ENCODE data around the gene CD83.
"Not testable (repeated sequence)": the region's sequence is repeated elsewhere in the genome, so short reads cannot be mapped to it uniquely, and the experiment has no call there.

The CD83 gene

DNA sequence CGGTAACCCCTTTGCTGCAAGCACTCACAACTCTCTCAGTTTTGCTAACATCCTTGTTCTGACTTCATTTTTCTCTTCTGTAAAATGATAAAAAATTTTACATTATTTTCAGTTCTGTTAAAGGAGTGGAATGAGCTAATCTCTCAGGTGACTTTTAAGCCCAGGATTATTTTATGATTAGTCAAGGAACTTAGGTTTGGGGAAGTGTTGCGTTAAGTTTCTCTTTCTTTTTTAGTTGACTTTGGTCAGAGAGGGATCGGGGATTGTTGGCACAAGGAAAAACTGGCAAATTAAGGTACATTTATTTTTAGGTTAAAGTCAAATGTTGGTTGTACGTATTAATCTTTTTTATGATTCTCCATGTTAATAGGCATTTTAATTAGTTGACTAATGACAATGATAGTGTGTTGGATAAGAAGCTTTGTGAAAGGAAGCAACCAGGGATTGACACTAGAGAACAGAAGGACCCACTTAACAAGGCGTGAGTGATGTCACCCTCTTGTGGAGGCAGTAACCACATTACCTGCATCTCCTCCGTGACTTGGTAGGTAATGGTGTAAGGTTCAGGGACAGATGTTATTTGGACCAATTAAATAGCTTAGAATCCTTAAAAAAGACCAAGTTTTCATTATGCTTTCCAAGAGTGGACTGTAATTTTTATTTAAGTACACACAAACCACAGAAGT lies 31.6 kb downstream of the CD83 start:
- no peak for DNase-seq (ENCODE audit: low spot score)

- DNase-seq (ENCODE audit: low spot score): no peak
Observed at GRCh38 chr6:14149739-14150130, 32.2 kb downstream of the CD83 start.

DNA sequence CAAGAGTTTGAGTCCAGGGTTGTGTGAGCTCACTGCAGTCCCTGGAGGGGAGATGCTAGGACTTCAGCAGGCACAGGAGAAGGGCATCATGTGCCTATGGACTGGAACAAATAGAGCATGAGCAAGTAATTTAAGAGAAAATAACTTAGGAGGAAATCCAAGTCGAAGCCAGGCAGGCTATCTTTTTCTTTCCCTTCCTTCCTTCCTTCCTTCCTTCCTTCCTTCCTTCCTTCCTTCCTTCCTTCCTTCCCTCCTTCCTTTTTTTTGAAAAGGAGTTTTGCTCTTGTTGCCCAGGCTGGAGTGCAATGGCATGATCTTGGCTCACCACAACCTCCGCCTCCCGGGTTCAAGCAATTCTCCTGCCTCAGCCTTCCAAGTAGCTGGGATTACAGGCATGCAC lies 33.7 kb downstream of the CD83 start:
- not testable (repeated sequence) for DNase-seq (ENCODE audit: low spot score)

DNA sequence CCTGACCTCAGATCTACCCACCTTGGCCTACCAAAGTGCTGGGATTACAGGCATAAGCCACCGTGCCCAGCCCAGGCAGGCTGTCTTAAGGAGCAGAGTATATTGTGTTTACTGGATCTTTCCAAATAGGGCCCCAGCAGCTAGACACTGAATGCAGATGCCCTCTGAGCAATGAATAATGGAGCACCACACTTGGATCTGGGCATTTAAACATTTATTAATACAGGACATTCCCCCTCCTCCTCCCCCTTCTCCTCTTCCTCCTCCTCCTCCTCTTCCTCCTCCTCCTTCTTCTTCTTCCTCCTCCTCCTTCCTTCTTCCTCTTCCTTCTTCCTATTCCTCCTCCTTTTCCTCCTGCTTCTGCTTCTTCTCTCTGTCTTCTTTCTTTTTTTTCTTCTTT lies 34.2 kb downstream of the CD83 start:
- no peak for DNase-seq (ENCODE audit: low spot score)

GRCh38 chr6:14153228-14153627 lies 35.7 kb downstream of the CD83 start:
- DNase-seq (ENCODE audit: low spot score): no peak

- DNase-seq (ENCODE audit: low spot score): no peak
Observed at GRCh38 chr6:14159090-14159489, 41.5 kb downstream of the CD83 start.

- DNase-seq (ENCODE audit: low spot score): no peak
Observed at GRCh38 chr6:14162826-14163225, 45.3 kb downstream of the CD83 start.

- no peak for DNase-seq (ENCODE audit: low spot score)
Observed at GRCh38 chr6:14165091-14165490, 47.5 kb downstream of the CD83 start.

DNA sequence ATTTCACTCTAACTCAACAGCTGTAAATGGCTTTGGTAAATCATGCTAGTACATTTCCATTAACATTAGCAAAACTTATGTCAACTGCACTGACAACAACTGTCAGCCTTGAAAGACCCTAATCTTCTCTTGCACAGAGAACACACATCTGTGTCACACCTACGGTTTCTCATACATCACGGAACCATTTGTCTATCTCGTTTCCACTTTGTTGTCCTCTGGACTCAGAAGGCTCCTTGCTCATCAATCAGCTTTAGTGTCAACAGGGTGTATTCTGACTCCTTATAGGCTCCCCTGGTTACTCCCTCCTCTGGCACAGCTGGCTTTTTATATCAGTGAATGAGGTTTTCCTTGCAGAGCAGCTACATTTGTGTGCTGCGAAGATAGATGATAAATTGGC lies 49.3 kb downstream of the CD83 start:
- DNase-seq (ENCODE audit: low spot score): no peak

GRCh38 chr6:14170128-14170527 lies 52.6 kb downstream of the CD83 start:
- DNase-seq (ENCODE audit: low spot score): no peak

DNA sequence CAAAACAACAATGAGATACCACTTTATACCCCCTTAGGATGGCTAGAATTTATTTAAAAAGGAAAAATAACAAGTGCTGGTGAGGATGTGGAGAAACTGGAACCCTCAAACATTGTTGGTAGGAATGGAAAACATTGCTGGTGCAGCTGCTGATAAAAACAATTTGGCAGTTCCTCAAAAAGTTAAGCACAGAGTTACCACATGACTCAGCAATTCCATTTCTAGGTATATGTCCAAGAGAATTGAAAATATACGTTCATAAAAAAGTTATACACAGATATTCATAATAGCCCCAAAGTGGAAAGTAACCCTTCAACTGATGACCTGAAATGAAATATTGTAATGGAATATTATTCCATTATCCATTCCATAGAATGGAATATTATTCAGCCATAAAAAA lies 55.0 kb downstream of the CD83 start:
- no peak for DNase-seq (ENCODE audit: low spot score)

- no peak for DNase-seq (ENCODE audit: low spot score)
Observed at GRCh38 chr6:14174226-14174625, 56.7 kb downstream of the CD83 start.

DNA sequence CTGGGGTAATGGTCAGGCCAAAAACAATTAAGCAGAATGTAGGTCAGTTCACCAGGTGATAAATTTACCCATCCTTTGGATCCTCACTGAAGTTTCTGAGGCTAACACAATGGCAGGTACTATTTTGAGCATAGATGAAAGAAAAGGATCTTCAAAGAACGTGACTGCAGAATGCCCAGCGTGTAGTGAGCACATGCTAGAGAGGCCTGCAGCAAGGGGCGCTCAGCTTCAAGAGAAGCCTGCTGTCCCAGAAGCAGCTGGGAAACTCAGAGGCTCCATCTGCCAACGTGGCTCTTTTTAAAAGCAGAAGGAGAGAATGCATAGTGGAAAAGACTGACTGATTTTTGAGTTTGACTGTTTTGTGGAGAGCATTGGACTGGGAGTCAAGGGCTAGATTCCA lies 57.4 kb downstream of the CD83 start:
- DNase-seq (ENCODE audit: low spot score): no peak

DNA sequence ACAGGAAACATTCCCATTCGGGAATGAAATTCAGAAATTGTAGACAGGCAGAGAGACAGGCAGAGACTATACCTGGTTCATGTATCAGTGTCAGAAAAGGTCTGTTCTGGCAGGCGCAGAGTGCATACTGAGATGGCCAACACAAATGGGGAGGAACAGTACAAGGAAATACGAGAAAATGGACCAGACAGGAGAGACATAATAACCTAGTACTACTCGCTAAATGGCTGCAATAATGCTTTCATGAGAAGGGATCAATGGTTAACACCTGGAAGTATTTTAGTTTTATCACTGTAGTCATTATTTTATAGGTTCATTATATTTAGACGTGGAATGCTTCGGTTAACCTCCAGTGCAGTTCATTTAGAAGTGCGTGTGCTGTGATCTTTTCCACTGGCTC lies 58.9 kb downstream of the CD83 start:
- DNase-seq (ENCODE audit: low spot score): no peak

- DNase-seq (ENCODE audit: low spot score): no peak
Observed at GRCh38 chr6:14177413-14178082, 60.0 kb downstream of the CD83 start.

GRCh38 chr6:14178083-14178445 lies 60.5 kb downstream of the CD83 start:
- no peak for DNase-seq (ENCODE audit: low spot score)

DNA sequence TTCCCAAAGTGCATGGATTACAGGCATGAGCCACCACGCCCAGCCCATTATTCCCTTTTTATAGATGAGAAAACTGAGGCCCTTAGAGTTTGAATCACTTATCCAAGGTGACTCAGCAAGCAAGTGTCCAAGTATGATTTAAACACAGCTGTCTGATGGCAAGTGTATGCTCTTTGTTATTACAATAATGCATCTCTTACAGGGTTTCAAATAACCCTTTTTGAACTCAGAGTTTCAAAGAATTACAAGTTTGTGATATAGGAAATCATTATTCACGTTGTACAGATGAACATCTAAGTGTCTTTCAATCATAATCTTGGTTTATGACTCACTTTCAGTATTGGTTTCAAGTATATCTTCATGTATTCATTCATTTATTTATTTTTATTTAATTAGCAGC lies 63.0 kb downstream of the CD83 start:
- no peak for DNase-seq (ENCODE audit: low spot score)

DNA sequence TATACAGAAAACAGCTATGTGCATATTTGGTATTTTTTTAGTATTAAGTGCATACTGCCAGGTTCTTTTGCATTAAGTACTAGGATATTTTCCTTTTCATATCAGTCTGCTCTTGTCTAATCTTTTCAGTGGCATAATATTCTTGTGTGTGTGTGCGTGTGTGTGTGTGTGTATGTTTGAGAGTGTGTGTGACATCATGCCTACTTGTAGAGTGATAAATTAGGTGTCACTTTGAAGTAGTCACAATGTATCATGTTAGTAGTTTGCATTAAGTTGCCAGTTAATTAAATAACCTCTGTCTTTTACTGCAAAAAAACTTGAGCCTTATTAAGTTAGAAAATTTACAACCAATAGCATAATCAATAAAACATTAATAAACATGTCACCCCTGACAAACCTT lies 65.3 kb downstream of the CD83 start:
- DNase-seq (ENCODE audit: low spot score): no peak
